IPS-20b (cell line): ENCODE results near the gene COL5A1.

Source experiments
- H3K27ac ChIP-seq: one replicate; pipeline ENCODE4 v1.5.1; 2013; ENCODE audit warnings: low read length
- H3K27me3 ChIP-seq: 2 replicates; pipeline ENCODE4 v1.6.1; 2013; ENCODE audit warnings: mild to moderate bottlenecking, low read length, inconsistent platforms; ENCODE audit not compliant: insufficient read depth
- H3K36me3 ChIP-seq: 2 replicates; pipeline ENCODE4 v1.6.1; 2013; ENCODE audit warnings: low read depth, mild to moderate bottlenecking, inconsistent platforms, low read length, moderate library complexity; ENCODE audit not compliant: insufficient read depth
- H3K4me1 ChIP-seq: 2 replicates; pipeline ENCODE4 v1.6.1; 2013; ENCODE audit warnings: mild to moderate bottlenecking, control low read depth, inconsistent platforms, low read length, moderate library complexity; ENCODE audit not compliant: insufficient read depth
- H3K4me3 ChIP-seq: 2 replicates; pipeline ENCODE4 v1.5.1; 2013; ENCODE audit warnings: mild to moderate bottlenecking, low read length, inconsistent platforms
- H3K9ac ChIP-seq: 2 replicates; pipeline ENCODE4 v1.6.1; 2013; ENCODE audit warnings: low read depth, mild to moderate bottlenecking, inconsistent platforms, low read length, moderate library complexity
- H3K9me3 ChIP-seq: 2 replicates; pipeline ENCODE4 v1.6.1; 2013; ENCODE audit warnings: mild to moderate bottlenecking, low read depth, low read length, inconsistent platforms; ENCODE audit not compliant: insufficient read depth

COL5A1 gene

GRCh38 chr9:134600371-134600770 is 41.2 kb upstream of the COL5A1 start:
- Histone ChIP-seq H3K4me3 (no peak overlapping the region), H3K27me3 (peaks cover 8% of the 10 kb centered on the region), H3K27ac (no peak overlapping the region), H3K9ac (no peak overlapping the region), H3K36me3 (no peaks in the 10 kb centered on the region), H3K4me1 (no peaks in the 10 kb centered on the region), H3K9me3 (0 out of 2 replicates have a peak, but pooled peaks cover 6% of the 10 kb centered on the region)

- H3K9me3 ChIP-seq: 0 out of 2 replicates have a peak, but pooled peaks cover 2% of the 10 kb centered on the region
- H3K4me3 ChIP-seq: no peak overlapping the region
- H3K36me3 ChIP-seq: no peaks in the 10 kb centered on the region
- no peaks in the 10 kb centered on the region for H3K4me1 ChIP-seq
- H3K27me3 ChIP-seq: peaks cover 8% of the 10 kb centered on the region
- no peak overlapping the region for H3K9ac ChIP-seq
- no peak overlapping the region for H3K27ac ChIP-seq
Measured at GRCh38 chr9:134600836-134601638, 40.6 kb upstream of the COL5A1 start.

- Histone ChIP-seq H3K9me3 (no peaks in the 10 kb centered on the region), H3K4me1 (no peaks in the 10 kb centered on the region), H3K36me3 (no peaks in the 10 kb centered on the region), H3K27ac (no peak overlapping the region), H3K4me3 (no peak overlapping the region), H3K9ac (no peak overlapping the region), H3K27me3 (peaks cover 8% of the 10 kb centered on the region)
Measured at GRCh38 chr9:134601764-134602163, 39.8 kb upstream of the COL5A1 start.

GRCh38 chr9:134602547-134603362 is 38.8 kb upstream of the COL5A1 start:
- H3K9me3 ChIP-seq: no peaks in the 10 kb centered on the region
- no peak overlapping the region for H3K9ac ChIP-seq
- no peaks in the 10 kb centered on the region for H3K36me3 ChIP-seq
- no peaks in the 10 kb centered on the region for H3K4me1 ChIP-seq
- no peak overlapping the region for H3K4me3 ChIP-seq
- peaks cover 8% of the 10 kb centered on the region for H3K27me3 ChIP-seq
- no peak overlapping the region for H3K27ac ChIP-seq

GRCh38 chr9:134604834-134605233 is 36.8 kb upstream of the COL5A1 start:
- Histone ChIP-seq H3K9ac (no peak overlapping the region), H3K9me3 (no peaks in the 10 kb centered on the region), H3K27me3 (no peaks in the 10 kb centered on the region), H3K4me1 (no peaks in the 10 kb centered on the region), H3K27ac (no peak overlapping the region), H3K4me3 (no peak overlapping the region), H3K36me3 (no peaks in the 10 kb centered on the region)

- Histone ChIP-seq H3K4me3 (no peak overlapping the region), H3K27me3 (no peaks in the 10 kb centered on the region), H3K36me3 (no peaks in the 10 kb centered on the region), H3K27ac (no peak overlapping the region), H3K4me1 (no peaks in the 10 kb centered on the region), H3K9me3 (no peaks in the 10 kb centered on the region), H3K9ac (no peak overlapping the region)
Measured at GRCh38 chr9:134605351-134605965, 36.1 kb upstream of the COL5A1 start.

- H3K9me3 ChIP-seq: no peaks in the 10 kb centered on the region
- H3K4me3 ChIP-seq: no peak overlapping the region
- no peak overlapping the region for H3K9ac ChIP-seq
- no peak overlapping the region for H3K27ac ChIP-seq
- H3K27me3 ChIP-seq: no peaks in the 10 kb centered on the region
- no peaks in the 10 kb centered on the region for H3K36me3 ChIP-seq
- H3K4me1 ChIP-seq: no peaks in the 10 kb centered on the region
Measured at GRCh38 chr9:134605966-134606357, 35.6 kb upstream of the COL5A1 start.

GRCh38 chr9:134606951-134607731 is 34.5 kb upstream of the COL5A1 start:
- Histone ChIP-seq H3K27ac (no peak overlapping the region), H3K9ac (no peak overlapping the region), H3K4me1 (no peaks in the 10 kb centered on the region), H3K9me3 (peaks cover 10% of the 10 kb centered on the region; the same call in 1 of the 2 replicates), H3K27me3 (no peaks in the 10 kb centered on the region), H3K4me3 (no peak overlapping the region), H3K36me3 (no peaks in the 10 kb centered on the region)

- H3K36me3 ChIP-seq: no peaks in the 10 kb centered on the region
- no peak overlapping the region for H3K27ac ChIP-seq
- H3K4me1 ChIP-seq: no peaks in the 10 kb centered on the region
- no peaks in the 10 kb centered on the region for H3K27me3 ChIP-seq
- H3K9ac ChIP-seq: no peak overlapping the region
- peaks cover 17% of the 10 kb centered on the region; the same call in 1 of the 2 replicates for H3K9me3 ChIP-seq
- H3K4me3 ChIP-seq: no peak overlapping the region
Measured at GRCh38 chr9:134607971-134608370, 33.6 kb upstream of the COL5A1 start.

- Histone ChIP-seq H3K4me3 (no peak overlapping the region), H3K9ac (no peak overlapping the region), H3K27ac (no peak overlapping the region), H3K27me3 (no peaks in the 10 kb centered on the region), H3K36me3 (no peaks in the 10 kb centered on the region), H3K4me1 (no peaks in the 10 kb centered on the region), H3K9me3 (peaks cover 29% of the 10 kb centered on the region)
Measured at GRCh38 chr9:134611046-134611445, 30.6 kb upstream of the COL5A1 start.

- Histone ChIP-seq H3K36me3 (no peaks in the 10 kb centered on the region), H3K9ac (no peak overlapping the region), H3K4me1 (no peaks in the 10 kb centered on the region), H3K27me3 (no peaks in the 10 kb centered on the region), H3K4me3 (no peak overlapping the region), H3K27ac (no peak overlapping the region), H3K9me3 (peaks cover 29% of the 10 kb centered on the region)
Measured at GRCh38 chr9:134612309-134612708, 29.3 kb upstream of the COL5A1 start.
